ENCODE measurements around the gene TBX5.

Gene TBX5

DNA sequence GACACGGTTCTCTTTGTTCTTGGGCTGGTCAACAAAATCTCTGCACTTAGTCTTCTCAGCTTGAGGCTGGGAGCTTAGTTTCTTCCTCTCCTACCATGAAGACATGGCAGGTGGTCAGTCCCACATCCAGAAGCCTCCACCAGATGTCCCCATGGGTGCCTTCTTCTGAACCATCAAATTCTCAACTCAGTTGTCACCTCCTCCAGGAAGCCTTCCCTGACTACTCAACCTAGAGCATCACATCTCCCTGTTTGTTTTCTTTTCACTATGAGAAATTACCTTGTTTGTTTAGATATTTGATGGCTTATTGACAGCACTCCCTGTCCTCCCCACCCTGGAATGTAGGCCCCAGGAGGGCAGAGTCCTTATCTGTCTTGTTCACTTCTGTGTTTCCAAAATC lies 84.4 kb downstream of the TBX5 start:
- DNase-seq (ENCODE audit: low read depth in 2 of 3, low spot score in 1 of 3) = no peak

DNA sequence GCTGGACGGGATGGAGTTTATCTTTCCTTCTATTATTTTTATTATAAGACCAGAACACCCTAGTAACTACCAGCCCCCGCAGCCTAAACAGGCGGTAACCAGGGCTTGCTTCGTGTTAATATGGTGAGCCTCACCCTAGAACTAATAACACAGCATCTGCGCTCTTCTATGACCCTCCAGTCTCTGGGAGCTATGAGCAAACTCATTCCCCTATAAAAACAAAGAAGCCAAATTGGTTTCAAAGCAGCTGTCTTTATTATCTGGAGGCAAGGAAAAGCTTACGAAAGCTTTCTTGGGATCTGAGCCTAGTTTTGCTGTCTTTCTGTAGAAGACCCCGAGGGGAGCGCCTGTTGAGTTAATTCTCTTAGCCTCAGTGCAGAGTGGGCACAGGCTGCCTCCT lies 85.0 kb downstream of the TBX5 start:
- no peak for DNase-seq (ENCODE audit: low read depth in 2 of 3, low spot score in 1 of 3)

DNA sequence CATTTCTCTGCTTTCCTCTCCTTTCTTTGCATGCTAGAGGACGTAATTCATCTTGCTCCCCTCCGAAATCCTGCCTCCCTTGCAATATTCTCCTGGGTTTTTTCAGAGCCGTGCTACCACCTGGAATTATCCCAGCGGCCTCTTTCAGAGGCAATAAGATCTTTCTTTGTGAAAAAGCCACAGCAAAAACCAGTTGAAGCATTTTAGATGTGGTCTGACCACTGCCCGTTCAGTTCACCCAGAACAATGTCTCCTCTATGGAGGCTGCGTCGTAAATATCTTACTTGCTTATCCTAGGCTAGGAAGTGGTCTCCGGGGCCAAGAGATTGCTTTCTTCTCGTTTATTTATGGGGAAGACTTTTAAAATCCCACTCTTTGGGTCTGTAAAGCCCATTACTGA lies 85.8 kb downstream of the TBX5 start:
- no peak for DNase-seq (ENCODE audit: low read depth in 2 of 3, low spot score in 1 of 3)

- DNase-seq (ENCODE audit: low read depth in 2 of 3, low spot score in 1 of 3) = no peak
Observed at GRCh38 chr12:114319422-114319821, 86.5 kb downstream of the TBX5 start.

- DNase-seq (ENCODE audit: low read depth in 2 of 3, low spot score in 1 of 3) = no peak
Observed at GRCh38 chr12:114318984-114319383, 87.0 kb downstream of the TBX5 start.

DNA sequence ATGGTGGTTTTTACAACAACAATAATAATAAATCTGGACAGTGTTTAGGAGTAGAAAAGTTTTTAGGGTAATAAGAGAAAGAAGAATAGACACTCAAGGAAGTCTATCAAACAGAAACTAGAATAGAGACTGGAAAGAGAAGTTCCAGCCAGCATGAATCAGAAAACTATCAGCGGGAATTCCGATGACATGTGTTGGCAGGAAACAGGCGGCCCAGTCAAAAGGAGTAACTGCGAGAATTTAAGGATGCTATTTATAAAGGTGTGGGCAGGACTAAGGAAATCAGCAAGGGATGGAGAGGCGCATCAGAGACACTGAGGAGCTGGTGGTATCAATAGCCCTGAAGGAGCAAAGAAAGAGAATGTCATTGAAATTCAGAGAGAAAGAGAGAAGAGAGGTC lies 89.9 kb downstream of the TBX5 start:
- DNase-seq (ENCODE audit: low read depth in 2 of 3, low spot score in 1 of 3) = no peak

- no peak for DNase-seq (ENCODE audit: low read depth in 2 of 3, low spot score in 1 of 3)
Observed at GRCh38 chr12:114314974-114315720, 90.8 kb downstream of the TBX5 start.

DNA sequence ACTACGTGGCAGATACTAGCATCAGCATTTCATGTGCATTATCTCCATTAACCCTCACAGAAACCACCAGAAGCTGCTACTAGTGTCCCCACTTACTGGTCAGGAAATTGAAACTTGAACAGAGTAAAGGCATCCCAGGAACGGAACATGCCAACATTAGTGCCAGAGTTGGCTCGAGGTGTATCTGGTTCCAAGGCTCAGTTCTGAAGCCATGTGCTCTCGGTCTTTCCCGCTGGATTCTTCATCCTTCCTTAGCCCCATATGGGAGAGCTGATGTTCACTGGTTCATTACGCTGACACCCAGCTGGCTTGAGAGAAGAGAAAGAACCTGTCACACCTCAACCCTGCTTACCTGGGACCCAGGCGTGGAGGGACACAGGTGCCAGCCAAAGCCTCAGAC lies 91.5 kb downstream of the TBX5 start:
- no peak for DNase-seq (ENCODE audit: low read depth in 2 of 3, low spot score in 1 of 3)

DNA sequence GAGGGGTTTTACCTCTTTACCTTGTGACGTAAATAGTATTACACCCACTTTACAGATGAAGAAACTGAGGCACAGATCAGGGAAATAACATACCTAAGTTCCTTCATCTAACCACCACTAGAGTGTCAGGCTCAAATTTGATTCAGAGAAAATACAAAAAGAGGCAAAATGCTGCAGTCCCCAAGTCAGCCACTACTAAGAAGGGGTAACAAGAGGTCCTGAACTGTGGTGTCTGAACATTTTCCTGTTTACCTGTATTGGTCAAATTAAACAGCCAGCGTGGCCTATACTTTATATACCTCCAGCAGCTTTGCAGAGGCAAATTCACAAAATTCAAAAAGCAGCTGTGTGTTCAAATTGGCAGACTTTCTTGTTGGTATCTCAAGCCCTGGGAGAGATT lies 92.0 kb downstream of the TBX5 start:
- no peak for DNase-seq (ENCODE audit: low read depth in 2 of 3, low spot score in 1 of 3)

DNA sequence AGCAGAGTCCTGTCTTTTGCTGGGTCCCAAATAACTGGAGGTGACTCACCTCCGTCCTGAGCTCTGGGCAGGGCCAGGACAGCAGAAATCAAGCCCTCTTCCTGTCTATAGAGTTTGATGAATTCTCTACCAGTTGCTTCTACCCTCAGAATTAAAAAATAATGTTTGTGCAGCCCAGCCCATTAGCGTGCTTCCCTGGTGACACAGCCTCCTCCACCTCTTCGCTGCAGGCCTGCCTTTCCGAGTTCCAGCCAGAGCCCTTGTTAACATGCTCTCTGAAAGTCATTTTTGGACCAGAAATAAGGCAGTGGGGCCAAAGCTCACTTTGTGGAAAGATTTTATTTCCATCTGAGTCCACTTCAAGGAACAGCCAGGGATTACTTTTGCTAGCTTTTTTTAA lies 94.0 kb downstream of the TBX5 start:
- DNase-seq (ENCODE audit: low read depth in 2 of 3, low spot score in 1 of 3) = no peak

GRCh38 chr12:114306646-114307045 lies 99.3 kb downstream of the TBX5 start:
- no peak for DNase-seq (ENCODE audit: low read depth in 2 of 3, low spot score in 1 of 3)

- DNase-seq (ENCODE audit: low read depth in 2 of 3, low spot score in 1 of 3) = no peak
Observed at GRCh38 chr12:114305446-114305845, 100.5 kb downstream of the TBX5 start.
